Adrenal gland (tissue), 12 donors: Measurements from ENCODE around the gene CTSZ. TPM values are rescaled to one million over a fixed set of nuclear protein-coding genes. Genes with fewer than 3 reads are reported as not detected.

Experiments
- DNase-seq, 7 donors: peaks; one replicate each; pipeline ENCODE4 v3.0.0-alpha.2; 2019 to 2020
- H3K27ac ChIP-seq, 5 donors: fragments of 200-600 bp; sonication (generic) in 4 of 5; 1 replicate in 3 of 5; 2 replicates in 2 of 5; pipeline versions ENCODE4 v1.5.1 to v1.8.0; 2016 to 2020; ENCODE audit warnings: mild to moderate bottlenecking in 1 of 5
- H3K27me3 ChIP-seq: fragments of 200-600 bp; 2 replicates; pipeline ENCODE4 v1.8.0; 2021
- H3K36me3 ChIP-seq, 2 donors: fragments of 200-600 bp; replicated peaks in 1 of 2; 1 replicate in 1 of 2; 2 replicates in 1 of 2; pipeline versions ENCODE4 v1.5.1 to v1.8.0; 2018 to 2022
- H3K4me1 ChIP-seq, 2 donors: fragments of 200-600 bp; replicated peaks in 1 of 2; 1 replicate in 1 of 2; 2 replicates in 1 of 2; pipeline versions ENCODE4 v1.5.1 to v1.8.0; 2018 to 2021
- H3K4me3 ChIP-seq, 4 donors: fragments of 200-600 bp; sonication (generic) in 3 of 4; one replicate each; pipeline ENCODE4 v1.5.1; 2016 to 2018
- H3K9me3 ChIP-seq, 3 donors: fragments of 200-600 bp; sonication (generic) in 1 of 3; replicated peaks in 1 of 3; 1 replicate in 2 of 3; 2 replicates in 1 of 3; pipeline versions ENCODE4 v1.5.1 to v1.8.0; 2016 to 2021
- CTCF ChIP-seq, 6 experiments: fragments of 450-650 bp in 4 of 6; fragments of 200-600 bp in 2 of 6; sonication (generic) in 1 of 6; IDR thresholded peaks; 1 replicate in 5 of 6; 2 replicates in 1 of 6; pipeline versions ENCODE4 v1.5.1 to v1.8.0; 2016 to 2021; ENCODE audit warnings: antibody characterized with exemption in 6 of 6, mild to moderate bottlenecking in 2 of 6, moderate library complexity in 1 of 6
- POLR2A ChIP-seq, 2 donors: fragments of 450-650 bp; IDR thresholded peaks; one replicate each; pipeline ENCODE4 v1.6.1; 2017; ENCODE audit warnings: antibody characterized with exemption in 2 of 2, mild to moderate bottlenecking in 2 of 2, moderate library complexity in 1 of 2
- WGBS, 4 donors: extraction: QIAGEN DNeasy Blood & Tissue Kit in 2 of 4; methylation state at CpG; one replicate each; pipeline versions ENCODE4 v1.1.5 to v1.1.7; 2013 to 2017; 5-methylcytosine and 5-hydroxymethylcytosine counted together
- intact Hi-C, 2 donors: fragments of 100-400 bp; cut with DNase I; formaldehyde crosslinking; loops; one replicate each; pipeline versions ENCODE4 v1.14.1 to v1.15.0; 2022 to 2023
- polyA plus RNA-seq, 3 donors: library from polyadenylated mRNA; stranded (reverse); fragments of 200-250 nt in 2 of 3; fragments of 350-450 nt in 1 of 3; fragmentation: Illumina TruSeq in 1 of 3; extraction: RNeasy Lipid Tissue Mini Kit (QIAGEN cat#74804) in 1 of 3; gene quantifications; one replicate each; pipeline ENCODE4 v1.2.3, GENCODE V29; 2013 to 2014
- total RNA-seq, 9 donors: library from RNA; depleted of rRNA in 4 of 9; stranded (reverse); fragments of >200 nt in 4 of 9; fragments of 120-200 nt in 1 of 9; fragmentation: NEBNext Ultra II Directional in 1 of 9; extraction: Animal tissue kit (Norgen Biotek cat#: 25700) in 1 of 9; gene quantifications; one replicate each; pipeline versions ENCODE4 v1.1.0 to v1.2.4, GENCODE V29; 2013 to 2023
- donor health status: healthy with polysubstance abuse.
- donor health status: Bipolar disorder and iron deficiency.
- donor health status: DM: yes; HTN: yes; CAD: no.
- donor health status: DM: no; HTN: no; CAD: no.
- donor health status: DM: no; HTN: no; CAD: no.
- donor health status: DM: yes; HTN: yes; CAD: no.

CTSZ gene
- total and polyA plus RNA-seq, 12 donors, result 36.4 to 266 (median 155) TPM

DNA sequence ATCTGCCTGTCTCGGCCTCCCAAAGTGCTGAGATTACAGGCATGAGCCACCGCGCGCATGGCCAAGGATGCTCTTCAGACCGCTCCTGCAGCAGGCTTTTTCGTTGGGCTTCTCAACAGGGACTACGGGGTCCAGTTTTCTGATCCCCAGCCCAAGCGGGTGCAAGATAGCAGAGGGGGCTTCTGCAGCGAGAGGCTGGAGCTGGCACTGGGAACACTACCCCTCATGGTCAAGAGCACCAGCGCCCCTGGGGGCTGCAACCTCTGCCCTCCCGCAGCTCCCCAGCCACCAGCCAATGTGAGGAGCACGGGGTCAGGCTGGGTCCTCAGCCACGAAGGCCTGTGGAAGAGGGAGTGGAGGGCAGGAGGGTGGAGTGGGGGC lies 6.0 kb downstream of the CTSZ start:
- no peaks in the 10 kb centered on the region for H3K9me3 ChIP-seq
- TF ChIP-seq CTCF (IDR thresholded peaks at IDR 0.05), result no peak
- no peak for TF ChIP-seq POLR2A (IDR thresholded peaks at IDR 0.05)
- peaks cover 0 to 47% of the 10 kb centered on the region in 2 donors for H3K36me3 ChIP-seq
- H3K4me3 ChIP-seq, result no peak overlapping the region
- no peak overlapping the region for H3K27ac ChIP-seq
- WGBS, 4 donors, result 88 to 93% (median 89%) methylated on average over 3 to 13 of the region's 13 CpGs
- intact Hi-C loops, result no loop called here
- no peak for DNase-seq
- no peaks in the 10 kb centered on the region for H3K27me3 ChIP-seq
- peaks cover 10 to 25% of the 10 kb centered on the region in 2 donors for H3K4me1 ChIP-seq

DNA sequence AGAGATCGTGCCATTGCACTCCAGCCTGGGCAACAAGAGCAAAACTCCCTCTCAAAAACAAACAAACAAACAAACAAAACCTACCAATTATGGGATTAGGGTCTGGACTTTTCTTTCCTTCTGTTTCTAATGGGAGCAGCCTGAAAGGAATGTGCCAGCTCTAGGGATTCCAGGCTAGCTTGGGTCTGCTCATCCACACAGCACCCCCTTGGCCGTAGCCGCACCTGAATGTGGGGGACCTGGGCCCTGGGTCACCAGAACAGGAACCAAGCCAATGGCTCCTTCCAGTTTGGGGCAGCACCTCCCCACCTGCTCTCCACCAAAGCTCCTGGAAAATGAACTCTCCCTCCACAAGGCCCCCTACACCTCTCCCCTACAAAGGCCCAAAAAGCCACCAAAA lies 6.7 kb downstream of the CTSZ start:
- TF ChIP-seq POLR2A (IDR thresholded peaks at IDR 0.05) (no peak), CTCF (IDR thresholded peaks at IDR 0.05) (no peak)
- Histone ChIP-seq H3K4me1 (peaks cover 5 to 18% of the 10 kb centered on the region in 2 donors), H3K9me3 (no peaks in the 10 kb centered on the region), H3K27me3 (no peaks in the 10 kb centered on the region), H3K27ac (no peak overlapping the region), H3K36me3 (peaks cover 0 to 54% of the 10 kb centered on the region in 2 donors), H3K4me3 (no peak overlapping the region)
- 59 to 82% (median 70%) methylated on average over 3 of the region's 3 CpGs for WGBS, 4 donors
- DNase-seq, result no peak
- intact Hi-C loops, result no loop called here

DNA sequence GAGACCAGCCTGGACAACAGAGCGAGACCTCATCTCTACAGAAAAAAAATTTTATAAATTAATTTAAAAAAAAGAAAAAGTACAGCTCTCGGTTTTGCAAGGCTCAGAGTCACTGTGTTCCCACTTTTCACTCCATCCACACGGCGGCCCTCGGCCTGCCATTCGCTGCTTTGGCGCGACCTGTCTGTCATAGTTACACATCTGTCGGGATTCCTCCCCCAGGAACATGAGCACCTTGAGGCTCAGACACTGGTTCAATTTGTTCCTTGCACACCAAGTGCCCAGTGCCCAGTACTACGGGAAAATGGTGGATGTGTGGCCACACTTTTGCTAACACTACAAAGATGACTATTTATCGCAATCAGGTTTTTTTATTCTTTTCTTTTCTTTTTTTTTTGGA lies 8.4 kb downstream of the CTSZ start:
- intact Hi-C loops, result no loop called here
- Histone ChIP-seq H3K27ac (no peak overlapping the region), H3K9me3 (no peaks in the 10 kb centered on the region), H3K4me3 (no peak overlapping the region), H3K4me1 (peaks cover 0 to under 1% of the 10 kb centered on the region in 2 donors), H3K27me3 (no peaks in the 10 kb centered on the region), H3K36me3 (peaks cover 0 to 71% of the 10 kb centered on the region in 2 donors)
- WGBS, 4 donors, result 85 to 91% (median 87%) methylated on average over 11 of the region's 11 CpGs
- no peak for TF ChIP-seq CTCF (IDR thresholded peaks at IDR 0.05)
- no peak for TF ChIP-seq POLR2A (IDR thresholded peaks at IDR 0.05)
- no peak for DNase-seq

- Histone ChIP-seq H3K4me3 (no peak overlapping the region), H3K27me3 (no peaks in the 10 kb centered on the region), H3K9me3 (no peaks in the 10 kb centered on the region), H3K4me1 (no peaks in the 10 kb centered on the region), H3K36me3 (peaks cover 0 to 85% of the 10 kb centered on the region in 2 donors), H3K27ac (no peak overlapping the region)
- intact Hi-C loops, result no loop called here
- TF ChIP-seq CTCF (IDR thresholded peaks at IDR 0.05) (no peak), POLR2A (IDR thresholded peaks at IDR 0.05) (no peak)
- no peak for DNase-seq
- 91 to 95% (median 92%) methylated on average over 24 of the region's 24 CpGs for WGBS, 4 donors
Observed at GRCh38 chr20:58997141-58997770, 9.8 kb downstream of the CTSZ start.
